GM19351 (cell line): ENCODE data around the gene MXI1.

Experiments used
- ATAC-seq: cut with Tn5 transposase; IDR thresholded peaks from one replicate; pipeline ENCODE4 v1.9.1; 2021; ENCODE audit warnings: mild to moderate bottlenecking, moderate library complexity; ENCODE audit not compliant: unreplicated experiment

Gene MXI1

GRCh38 chr10:110207011-110207804 lies at the start of gene MXI1:
MXI1 (plus strand) TSS chr10:110207605; CDS start chr10:110207809, 204 bp downstream.
- peak; percentile 54 for ATAC-seq

DNA sequence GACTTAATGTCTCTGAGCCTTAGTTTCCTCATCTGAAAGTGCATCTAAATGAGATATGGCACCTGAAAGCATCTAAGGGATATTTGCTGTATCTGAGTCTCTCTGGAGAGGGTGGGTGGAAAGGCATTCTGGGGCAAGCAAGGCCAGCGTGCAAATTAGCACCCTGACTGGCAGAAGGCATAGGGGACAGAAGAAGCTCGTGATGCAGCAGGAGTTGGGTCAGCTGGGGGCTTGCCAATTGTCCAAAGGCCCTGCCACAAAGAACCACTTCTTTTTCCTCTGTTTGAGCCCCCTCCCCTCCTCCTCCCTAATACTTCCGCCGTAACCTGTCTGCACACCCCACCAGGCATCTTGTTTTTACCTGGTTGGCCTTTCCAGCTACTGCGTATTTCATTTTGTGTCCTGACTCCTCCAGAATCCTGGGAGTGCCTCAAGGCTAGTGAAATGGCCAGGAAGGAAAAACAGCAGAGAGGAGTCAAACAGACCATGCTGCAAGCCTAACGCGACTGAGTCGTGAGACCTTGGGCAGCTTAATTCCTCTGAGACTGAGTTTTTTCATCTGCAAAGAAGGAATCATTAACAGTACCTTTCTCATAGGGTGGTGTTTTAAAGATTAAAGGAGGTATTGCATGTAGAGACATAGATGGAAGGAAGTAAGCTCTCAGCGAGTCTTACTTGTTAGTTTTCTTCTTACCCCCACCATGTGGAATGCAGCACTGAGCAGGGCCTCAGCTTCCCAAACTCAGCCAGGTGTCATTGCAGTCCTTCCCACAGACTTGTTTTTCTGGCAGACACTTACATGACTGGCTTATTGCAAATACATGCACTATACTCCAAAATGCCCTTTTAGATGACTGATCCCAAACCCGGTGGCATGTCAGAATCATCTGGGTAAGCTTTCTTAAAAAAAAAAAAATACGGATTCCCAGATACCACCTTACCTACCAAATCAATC lies 49.1 kb upstream of the MXI1 start:
- ATAC-seq: no peak

GRCh38 chr10:110160081-110160480 lies 47.3 kb upstream of the MXI1 start:
- no peak for ATAC-seq

- no peak for ATAC-seq
Measured at GRCh38 chr10:110160522-110160921, 46.9 kb upstream of the MXI1 start.

DNA sequence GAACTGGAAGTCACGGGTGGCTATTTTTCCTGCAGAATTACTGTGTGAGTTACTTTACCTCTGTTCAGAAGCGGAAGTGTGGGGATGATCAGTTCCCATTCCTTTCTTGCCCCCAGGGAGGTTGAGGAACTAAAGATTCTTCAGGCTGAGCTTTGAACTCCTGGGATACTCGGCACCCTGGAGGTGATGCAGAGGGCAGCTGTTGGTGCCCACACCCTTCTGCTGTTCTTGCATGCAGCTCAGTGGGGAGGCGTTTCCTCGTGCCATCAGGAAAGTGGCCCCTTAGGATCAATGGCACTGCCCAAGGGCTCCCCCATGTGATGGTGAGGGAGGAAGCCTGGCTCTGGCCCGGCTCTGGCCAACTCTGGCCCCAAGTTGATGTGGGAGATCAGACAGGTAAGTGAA lies 44.7 kb upstream of the MXI1 start:
- ATAC-seq: no peak

- no peak for ATAC-seq
Measured at GRCh38 chr10:110163192-110163773, 44.1 kb upstream of the MXI1 start.

GRCh38 chr10:110163841-110164240 lies 43.6 kb upstream of the MXI1 start:
- ATAC-seq: no peak

DNA sequence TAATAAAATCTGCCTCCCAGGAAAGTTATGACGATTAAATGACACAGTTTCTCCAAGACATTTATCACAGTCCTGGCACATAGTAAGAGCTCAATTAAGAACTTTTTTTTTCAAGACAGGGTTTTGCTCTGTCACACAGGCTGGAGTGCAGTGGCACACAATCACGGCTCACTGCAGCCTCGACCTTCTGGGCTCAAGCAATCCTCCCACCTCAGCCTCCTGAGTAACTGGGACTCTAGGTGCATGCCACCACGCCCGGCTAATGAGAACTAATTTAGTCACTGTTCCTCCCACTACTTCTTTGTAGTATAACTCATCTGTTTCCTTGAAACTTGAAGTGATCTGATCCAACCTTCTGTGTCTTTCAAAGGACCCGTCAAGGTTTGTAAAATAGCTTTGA lies 42.2 kb upstream of the MXI1 start:
- ATAC-seq: no peak

GRCh38 chr10:110167149-110167548 lies 40.3 kb upstream of the MXI1 start:
- no peak for ATAC-seq

DNA sequence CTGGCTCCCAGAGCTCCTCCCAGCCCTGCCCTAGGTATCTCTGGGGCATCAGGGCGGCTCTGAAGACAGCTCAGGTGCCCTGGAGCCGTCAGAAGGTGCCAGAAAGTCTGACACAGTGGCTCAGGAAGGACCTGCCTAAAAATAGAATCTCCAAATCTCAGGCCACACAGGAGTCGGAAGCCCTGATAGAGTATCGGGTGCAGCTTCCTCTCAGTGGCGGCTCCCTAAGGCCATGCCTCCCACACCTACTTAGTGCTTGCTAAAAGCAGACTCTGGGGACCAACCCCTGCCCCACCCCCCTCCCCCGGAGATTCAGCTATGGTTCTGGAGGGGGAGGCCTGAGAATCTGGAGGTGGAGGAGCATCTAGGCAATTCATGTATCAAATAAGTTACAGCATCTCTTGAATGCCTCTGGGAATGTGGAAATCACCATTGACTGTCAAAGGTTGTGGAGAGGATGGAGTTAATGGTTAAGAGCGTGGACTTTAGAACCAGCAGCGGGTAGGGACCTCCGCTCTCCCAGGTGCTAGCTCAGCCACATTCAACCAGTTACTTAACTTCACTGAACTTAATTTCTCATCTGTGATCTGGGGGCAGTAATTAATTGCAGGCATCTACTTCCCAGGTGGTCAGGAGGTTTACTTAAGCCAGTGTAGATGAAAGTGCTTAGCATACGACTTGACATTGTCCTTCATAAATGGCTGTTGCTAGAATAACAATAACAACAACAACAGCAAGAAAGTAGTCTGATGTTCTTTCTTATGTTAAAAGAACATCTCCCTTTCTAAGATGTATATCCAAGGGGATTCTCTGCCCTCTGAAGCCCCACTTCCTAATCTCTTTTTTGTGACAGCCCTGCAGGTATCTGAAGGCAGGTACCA lies 38.6 kb upstream of the MXI1 start:
- peak; percentile 62 for ATAC-seq

- no peak for ATAC-seq
Measured at GRCh38 chr10:110169586-110169985, 37.8 kb upstream of the MXI1 start.

- no peak for ATAC-seq
Measured at GRCh38 chr10:110170142-110170971, 37.0 kb upstream of the MXI1 start.

DNA sequence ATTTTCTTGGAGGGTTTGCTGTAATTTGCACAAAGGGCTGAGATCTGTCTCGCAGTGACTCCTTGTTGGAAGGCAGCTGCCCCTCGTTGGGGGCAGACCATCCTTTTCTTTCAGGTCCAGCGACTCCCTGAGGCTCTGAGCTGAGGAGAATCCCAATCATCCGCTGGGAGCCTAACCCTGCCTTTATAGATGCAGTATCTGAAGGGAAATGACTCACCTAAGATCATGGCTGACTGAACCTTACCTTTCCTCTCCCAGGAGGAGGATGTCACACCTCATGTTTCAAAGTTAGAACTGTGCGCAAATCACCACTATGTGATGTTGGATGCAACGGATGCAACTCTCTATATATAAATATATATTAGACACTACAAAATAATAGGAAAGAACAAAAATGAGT lies 36.4 kb upstream of the MXI1 start:
- no peak for ATAC-seq

DNA sequence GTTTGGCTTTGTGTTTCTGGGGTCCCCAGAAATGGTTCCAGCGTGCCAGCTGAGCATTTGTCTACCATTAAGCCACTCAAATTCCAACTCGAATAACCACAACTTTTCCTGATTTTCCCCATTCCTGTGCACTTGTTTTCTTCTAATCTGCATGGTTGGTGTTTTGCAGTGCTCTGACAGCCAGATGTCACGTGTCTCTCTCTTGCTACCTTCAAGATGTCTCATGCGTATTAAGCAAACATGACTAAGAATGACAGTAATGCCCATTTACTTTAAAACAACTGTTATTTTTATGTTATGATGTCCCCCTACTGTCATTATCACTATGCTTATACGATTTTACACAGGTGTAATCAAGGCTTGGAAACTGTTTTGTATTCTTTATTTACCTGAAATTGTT lies 35.2 kb upstream of the MXI1 start:
- ATAC-seq: no peak

GRCh38 chr10:110174201-110174600 lies 33.2 kb upstream of the MXI1 start:
- no peak for ATAC-seq

DNA sequence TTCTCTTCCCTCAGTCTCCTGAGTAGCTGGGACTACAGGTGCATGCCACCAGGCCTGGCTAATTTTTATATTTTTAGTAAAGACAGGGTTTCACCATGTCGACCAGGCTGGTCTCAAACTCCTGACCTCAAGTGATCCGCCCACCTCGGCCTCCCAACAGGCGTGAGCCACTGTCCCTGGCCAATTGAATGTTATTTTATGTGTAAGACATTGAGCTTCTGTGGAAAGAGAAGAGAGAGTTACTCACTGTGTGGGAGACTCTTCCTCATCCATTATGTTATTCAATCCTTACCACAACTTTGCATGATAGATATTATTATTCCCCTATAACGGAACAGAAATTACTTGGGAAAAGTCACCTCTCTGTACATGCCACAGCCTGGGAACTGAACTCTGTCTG lies 32.6 kb upstream of the MXI1 start:
- no peak for ATAC-seq

DNA sequence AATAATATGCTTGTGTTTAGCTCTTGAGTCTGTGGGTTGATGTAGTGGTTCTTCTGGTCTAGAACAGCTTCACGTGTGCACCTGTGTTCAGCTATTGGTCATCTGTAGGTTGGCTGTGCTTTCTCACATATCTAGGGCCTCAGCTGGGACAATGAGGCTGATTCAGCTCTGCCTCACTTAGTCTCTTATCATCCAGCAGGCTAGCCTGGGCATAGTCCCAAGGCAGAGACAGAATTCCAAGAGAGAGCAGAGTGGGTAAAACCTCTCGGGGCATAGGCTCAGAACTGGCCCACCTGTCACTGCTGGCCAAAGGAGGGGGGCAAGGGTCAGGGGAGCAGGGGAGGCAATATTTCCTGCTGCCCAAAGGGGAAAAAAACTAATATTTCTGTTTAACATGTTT lies 32.0 kb upstream of the MXI1 start:
- no peak for ATAC-seq

DNA sequence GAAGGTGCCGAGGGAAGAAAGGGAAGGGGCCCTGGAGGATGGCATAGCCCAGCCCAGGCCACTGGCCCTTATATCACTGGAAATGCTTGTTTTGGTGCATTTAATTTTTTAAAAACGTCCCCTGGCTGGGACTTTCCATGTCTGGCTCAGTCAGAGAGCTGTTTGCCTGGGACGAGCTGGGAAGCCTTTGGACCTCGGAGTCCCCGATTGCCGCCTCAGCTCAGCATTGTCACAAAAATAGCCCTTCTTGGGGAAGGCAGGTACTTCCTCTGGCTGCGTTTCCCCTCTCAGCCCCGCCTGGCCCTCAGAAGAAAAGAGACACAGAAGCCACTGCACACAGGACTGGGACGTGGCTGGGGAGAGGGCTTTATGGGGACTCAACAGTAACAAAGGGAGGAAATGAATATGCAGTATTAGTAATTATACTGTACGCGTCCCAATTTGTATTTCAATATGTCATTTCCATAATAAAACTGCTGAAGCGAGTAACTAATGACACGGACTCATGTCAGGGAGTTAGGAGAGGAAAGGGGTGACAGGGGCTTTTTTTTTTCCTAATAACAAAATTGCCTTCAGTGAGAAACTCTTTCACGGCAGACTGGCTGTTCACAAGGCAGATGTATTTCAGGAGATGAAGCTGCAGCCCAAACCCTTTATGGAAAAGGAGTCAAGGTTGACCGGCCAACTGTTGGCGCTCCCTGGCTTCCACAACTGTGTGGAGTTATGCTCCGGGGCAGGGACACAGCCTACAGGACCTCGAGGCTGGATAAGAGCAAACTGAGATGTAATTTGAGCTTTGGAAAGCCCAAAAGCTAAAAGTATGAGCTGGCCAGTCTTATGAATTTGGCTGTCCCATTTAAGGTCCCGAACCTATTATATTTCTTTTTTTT lies 31.0 kb upstream of the MXI1 start:
- ATAC-seq: no peak

- no peak for ATAC-seq
Measured at GRCh38 chr10:110179220-110179619, 28.2 kb upstream of the MXI1 start.
